Brain microvascular endothelial cell (primary cell): ENCODE measurements around the gene CD8B2.
A peak's percentile ranks its signal among the peaks of the same experiment; 100 is the strongest.

ENCODE experiments used
- DNase-seq: peaks from one replicate; pipeline ENCODE4 v3.0.0-alpha.2; 2020
- H3K27ac ChIP-seq: fragments of 250-450 bp; sonication (Bioruptor Pico); 2 replicates; pipeline ENCODE4 v1.5.1; 2020; ENCODE audit warnings: mild to moderate bottlenecking, moderate library complexity
- H3K27me3 ChIP-seq: fragments of 250-450 bp; sonication (Bioruptor Pico); replicated peaks from 2 replicates; pipeline ENCODE4 v1.5.1; 2020; ENCODE audit warnings: mild to moderate bottlenecking
- H3K36me3 ChIP-seq: fragments of 250-450 bp; sonication (Bioruptor Pico); replicated peaks from 2 replicates; pipeline ENCODE4 v1.5.1; 2020; ENCODE audit warnings: mild to moderate bottlenecking
- H3K4me3 ChIP-seq: 2 replicates; pipeline ENCODE4 v1.5.1; 2011; ENCODE audit warnings: low read depth, mild to moderate bottlenecking, control low read depth, low read length, moderate library complexity
- CTCF ChIP-seq: IDR thresholded peaks from 2 replicates; pipeline ENCODE4 v1.5.1; 2011; ENCODE audit warnings: low read depth, mild to moderate bottlenecking, moderate library complexity, low read length, control low read depth, inconsistent platforms; ENCODE audit errors: missing control alignments
- in situ Hi-C: cut with HindIII; loops from 2 replicates; pipeline ENCODE4 v1.10.0; 2017; ENCODE audit warnings: low sequenced_read_pairs, low pct_ligation_motif_present

Gene CD8B2

GRCh38 chr2:106537791-106538191 is 50.6 kb downstream of the CD8B2 start:
- no peak for DNase-seq
- Histone ChIP-seq H3K27ac (no peak overlapping the region), H3K4me3 (no peak overlapping the region), H3K27me3 (no peaks in the 10 kb centered on the region), H3K36me3 (no peaks in the 10 kb centered on the region)
- in situ Hi-C loops = no loop called here
- no peak for TF ChIP-seq CTCF

- DNase-seq = no peak
- H3K27me3 ChIP-seq = no peaks in the 10 kb centered on the region
- H3K27ac ChIP-seq = no peak overlapping the region
- in situ Hi-C loops = no loop called here
- no peak for TF ChIP-seq CTCF
- H3K4me3 ChIP-seq = no peak overlapping the region
- H3K36me3 ChIP-seq = no peaks in the 10 kb centered on the region
Measured at GRCh38 chr2:106540886-106541285, 53.7 kb downstream of the CD8B2 start.

GRCh38 chr2:106541333-106541732 is 54.2 kb downstream of the CD8B2 start:
- DNase-seq = no peak
- no peak for TF ChIP-seq CTCF
- no peaks in the 10 kb centered on the region for H3K27me3 ChIP-seq
- H3K27ac ChIP-seq = no peak overlapping the region
- in situ Hi-C loops = no loop called here
- no peaks in the 10 kb centered on the region for H3K36me3 ChIP-seq
- H3K4me3 ChIP-seq = no peak overlapping the region

- Histone ChIP-seq H3K27me3 (no peaks in the 10 kb centered on the region), H3K4me3 (no peak overlapping the region), H3K36me3 (no peaks in the 10 kb centered on the region), H3K27ac (no peak overlapping the region)
- peak; percentile 43 for DNase-seq
- peak; percentile 91 for TF ChIP-seq CTCF
- in situ Hi-C loops = no loop called here
Measured at GRCh38 chr2:106542746-106543359, 55.7 kb downstream of the CD8B2 start.

- Histone ChIP-seq H3K27me3 (no peaks in the 10 kb centered on the region), H3K4me3 (no peak overlapping the region), H3K27ac (no peak overlapping the region), H3K36me3 (no peaks in the 10 kb centered on the region)
- in situ Hi-C loops = no loop called here
- no peak for TF ChIP-seq CTCF
- DNase-seq = no peak
Measured at GRCh38 chr2:106545007-106545406, 57.8 kb downstream of the CD8B2 start.

- no peak for DNase-seq
- no peaks in the 10 kb centered on the region for H3K36me3 ChIP-seq
Measured at GRCh38 chr2:106546391-106546990, 59.3 kb downstream of the CD8B2 start.

More at GRCh38 chr2:106546391-106546990, 59.3 kb downstream of the CD8B2 start:
- H3K4me3 ChIP-seq = no peak overlapping the region
- H3K27ac ChIP-seq = no peak overlapping the region
- no peaks in the 10 kb centered on the region for H3K27me3 ChIP-seq
- TF ChIP-seq CTCF = no peak
- in situ Hi-C loops = no loop called here
